GM18868 (cell line): ENCODE results near the gene TP53BP1.
"Not testable (repeated sequence)": the region's sequence is repeated elsewhere in the genome, so short reads cannot be mapped to it uniquely, and the experiment has no call there.

Source experiments
- ATAC-seq: cut with Tn5 transposase; IDR thresholded peaks from one replicate; pipeline ENCODE4 v1.9.1; 2021; ENCODE audit warnings: mild to moderate bottlenecking, moderate library complexity; ENCODE audit not compliant: unreplicated experiment

The TP53BP1 gene

GRCh38 chr15:43420435-43420834, 72.5 kb downstream of the TP53BP1 start:
- ATAC-seq = no peak

- no peak for ATAC-seq
Measured at GRCh38 chr15:43414196-43414595, 78.8 kb downstream of the TP53BP1 start.

GRCh38 chr15:43412096-43412495, 80.9 kb downstream of the TP53BP1 start:
- no peak for ATAC-seq

- ATAC-seq = no peak
Measured at GRCh38 chr15:43410572-43411214, 82.3 kb downstream of the TP53BP1 start.

GRCh38 chr15:43408789-43409188, 84.2 kb downstream of the TP53BP1 start:
- no peak for ATAC-seq

- no peak for ATAC-seq
Measured at GRCh38 chr15:43406808-43407207, 86.1 kb downstream of the TP53BP1 start.

- ATAC-seq = no peak
Measured at GRCh38 chr15:43406189-43406588, 86.8 kb downstream of the TP53BP1 start.

- ATAC-seq = no peak
Measured at GRCh38 chr15:43404130-43404529, 88.8 kb downstream of the TP53BP1 start.

GRCh38 chr15:43403616-43404015, 89.3 kb downstream of the TP53BP1 start:
- ATAC-seq = no peak

- ATAC-seq = no peak
Measured at GRCh38 chr15:43402255-43402654, 90.7 kb downstream of the TP53BP1 start.

GRCh38 chr15:43393592-43393991, 99.4 kb downstream of the TP53BP1 start:
- not testable (repeated sequence) for ATAC-seq

GRCh38 chr15:43390723-43391122, 102.2 kb downstream of the TP53BP1 start:
- ATAC-seq = no peak

GRCh38 chr15:43383070-43383469, 109.9 kb downstream of the TP53BP1 start:
- no peak for ATAC-seq

GRCh38 chr15:43382310-43382709, 110.6 kb downstream of the TP53BP1 start:
- no peak for ATAC-seq

- ATAC-seq = no peak
Measured at GRCh38 chr15:43378601-43379000, 114.4 kb downstream of the TP53BP1 start.

- ATAC-seq = no peak
Measured at GRCh38 chr15:43376017-43376705, 116.8 kb downstream of the TP53BP1 start.

GRCh38 chr15:43370975-43371974, 121.7 kb downstream of the TP53BP1 start, which contains the start of the genes TUBGCP4 and ZSCAN29:
Gene TUBGCP4, plus strand, starts transcription at chr15:43371101. Its CDS starts 254 bp downstream, at chr15:43371355.
Gene ZSCAN29, minus strand, starts transcription at chr15:43371043. Its CDS starts 1,130 bp downstream, at chr15:43369913.
- ATAC-seq = peak; percentile 73

GRCh38 chr15:43370310-43370974, 122.5 kb downstream of the TP53BP1 start:
- peak; percentile 36 for ATAC-seq

GRCh38 chr15:43361313-43361903, 131.5 kb downstream of the TP53BP1 start:
- ATAC-seq = no peak

GRCh38 chr15:43360821-43361220, 132.1 kb downstream of the TP53BP1 start:
- ATAC-seq = no peak
